ENCODE measurements around the gene OR52N2. TPM values are rescaled to one million over a fixed set of nuclear protein-coding genes. Genes with fewer than 3 reads are reported as not detected.

OR52N2 gene
- total RNA-seq, 1 experiment from 2014 or later, result not detected

DNA sequence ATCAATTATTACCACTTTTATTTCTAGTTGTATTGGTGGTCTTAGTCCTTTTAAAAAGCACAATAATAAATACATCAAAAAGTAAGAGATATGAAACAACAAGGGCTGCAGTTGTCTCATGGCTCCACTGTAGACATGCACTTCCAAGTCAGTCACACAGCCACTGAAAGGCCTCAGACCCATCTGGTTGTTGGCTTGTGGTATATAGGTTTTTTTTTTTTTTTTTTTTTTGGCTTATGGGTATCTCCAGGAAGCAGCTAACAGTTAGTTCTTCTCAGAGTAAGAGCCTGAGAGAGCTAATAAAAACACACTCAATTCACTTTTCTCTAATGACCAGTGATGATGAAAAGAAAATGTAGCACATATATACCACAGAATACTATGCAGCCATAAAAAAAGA is 39.0 kb downstream of the OR52N2 start:
- H3K4me3 Mint-ChIP-seq (ENCODE audit: low read depth, unreplicated experiment), result no peak overlapping the region
- H3K27ac Mint-ChIP-seq (ENCODE audit: unreplicated experiment), result no peak overlapping the region
- no peaks in the 10 kb centered on the region for H3K36me3 Mint-ChIP-seq (ENCODE audit: insufficient read depth, unreplicated experiment)

DNA sequence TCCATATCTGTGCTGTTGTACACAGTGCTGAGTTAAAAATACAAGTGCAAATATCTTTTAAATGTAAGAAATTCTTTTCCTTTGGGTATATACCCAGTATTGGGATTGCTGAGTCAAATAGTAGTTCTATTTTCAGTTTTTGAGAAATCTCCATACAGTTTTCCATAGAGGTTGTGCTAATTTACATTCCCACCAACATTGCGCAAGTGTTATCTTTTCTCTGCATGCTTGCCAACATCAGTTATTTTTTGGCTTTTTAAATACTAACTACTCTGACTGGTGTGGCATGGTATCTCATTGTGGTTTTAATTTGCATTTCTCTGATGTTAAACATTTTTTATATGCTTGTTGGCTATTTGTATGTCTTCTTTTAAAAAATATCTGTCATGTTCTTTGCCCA is 42.3 kb downstream of the OR52N2 start:
- Mint-ChIP-seq H3K9me3 (ENCODE audit: low read depth, unreplicated experiment) (peaks cover 6% of the 10 kb centered on the region), H3K4me3 (ENCODE audit: low read depth, unreplicated experiment) (no peak overlapping the region), H3K36me3 (ENCODE audit: insufficient read depth, unreplicated experiment) (no peaks in the 10 kb centered on the region), H3K4me1 (ENCODE audit: low read depth, unreplicated experiment) (no peaks in the 10 kb centered on the region), H3K27ac (ENCODE audit: unreplicated experiment) (no peak overlapping the region), H3K27me3 (ENCODE audit: unreplicated experiment) (no peaks in the 10 kb centered on the region)
- CTCF ChIA-PET, result no interaction called here
- intact Hi-C loops (cut with micrococcal nuclease; ENCODE audit: unreplicated experiment), result no loop called here
- BruUV-seq (replicated peaks), result no TSS peak
- no peak for DNase-seq
- TF ChIP-seq, protein P1, sequence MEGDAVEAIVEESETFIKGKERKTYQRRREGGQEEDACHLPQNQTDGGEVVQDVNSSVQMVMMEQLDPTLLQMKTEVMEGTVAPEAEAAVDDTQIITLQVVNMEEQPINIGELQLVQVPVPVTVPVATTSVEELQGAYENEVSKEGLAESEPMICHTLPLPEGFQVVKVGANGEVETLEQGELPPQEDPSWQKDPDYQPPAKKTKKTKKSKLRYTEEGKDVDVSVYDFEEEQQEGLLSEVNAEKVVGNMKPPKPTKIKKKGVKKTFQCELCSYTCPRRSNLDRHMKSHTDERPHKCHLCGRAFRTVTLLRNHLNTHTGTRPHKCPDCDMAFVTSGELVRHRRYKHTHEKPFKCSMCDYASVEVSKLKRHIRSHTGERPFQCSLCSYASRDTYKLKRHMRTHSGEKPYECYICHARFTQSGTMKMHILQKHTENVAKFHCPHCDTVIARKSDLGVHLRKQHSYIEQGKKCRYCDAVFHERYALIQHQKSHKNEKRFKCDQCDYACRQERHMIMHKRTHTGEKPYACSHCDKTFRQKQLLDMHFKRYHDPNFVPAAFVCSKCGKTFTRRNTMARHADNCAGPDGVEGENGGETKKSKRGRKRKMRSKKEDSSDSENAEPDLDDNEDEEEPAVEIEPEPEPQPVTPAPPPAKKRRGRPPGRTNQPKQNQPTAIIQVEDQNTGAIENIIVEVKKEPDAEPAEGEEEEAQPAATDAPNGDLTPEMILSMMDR (IDR thresholded peaks at IDR 0.05; ENCODE audit: unreplicated experiment), result no peak

More for the DNA sequence above, 39.0 kb downstream of the OR52N2 start:
- BruUV-seq (replicated peaks), result no TSS peak
- intact Hi-C loops (cut with micrococcal nuclease; ENCODE audit: unreplicated experiment), result no loop called here
- no peak for DNase-seq
- no peaks in the 10 kb centered on the region for H3K4me1 Mint-ChIP-seq (ENCODE audit: low read depth, unreplicated experiment)
- TF ChIP-seq, protein P1 (IDR thresholded peaks at IDR 0.05; ENCODE audit: unreplicated experiment), result no peak
- CTCF ChIA-PET, result no interaction called here
- H3K27me3 Mint-ChIP-seq (ENCODE audit: unreplicated experiment), result no peaks in the 10 kb centered on the region
- peaks cover 2% of the 10 kb centered on the region for H3K9me3 Mint-ChIP-seq (ENCODE audit: low read depth, unreplicated experiment)

DNA sequence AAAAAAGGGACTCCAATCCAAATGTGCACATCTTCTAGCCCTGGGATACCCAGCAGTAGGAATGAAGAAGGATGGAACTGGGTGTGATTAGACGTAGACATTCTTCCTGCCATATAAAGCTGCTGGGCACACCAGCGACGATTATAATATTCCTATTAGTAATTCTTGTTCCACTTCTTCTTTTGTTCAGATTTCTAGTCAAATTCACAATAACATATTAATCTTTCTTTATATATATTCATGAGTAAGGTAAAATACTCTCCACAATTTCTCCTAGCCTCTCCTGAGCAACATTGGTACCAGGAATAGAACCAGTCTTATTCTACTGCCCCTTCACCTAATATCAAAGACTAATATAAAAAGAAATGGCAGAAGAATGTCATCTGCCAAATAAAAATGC is 48.9 kb downstream of the OR52N2 start, which contains the start of gene OR52E8:
Gene OR52E8, minus strand, starts transcription at position 101 of the 400 bp plus-strand sequence. Its CDS starts 0 bp downstream, at position 101.
- H3K27ac Mint-ChIP-seq (ENCODE audit: unreplicated experiment), result no peak within 1 kb of the TSS
- no peaks in the 10 kb centered on the region for H3K4me1 Mint-ChIP-seq (ENCODE audit: low read depth, unreplicated experiment)
- no TSS peak for BruUV-seq (replicated peaks)
- intact Hi-C loops (cut with micrococcal nuclease; ENCODE audit: unreplicated experiment), result no loop called here
- CTCF ChIA-PET, result no interaction called here
- no peaks in the 10 kb centered on the region for H3K27me3 Mint-ChIP-seq (ENCODE audit: unreplicated experiment)
- peaks cover 13% of the 10 kb centered on the region for H3K9me3 Mint-ChIP-seq (ENCODE audit: low read depth, unreplicated experiment)
- no peaks in the 10 kb centered on the region for H3K36me3 Mint-ChIP-seq (ENCODE audit: insufficient read depth, unreplicated experiment)
- H3K4me3 Mint-ChIP-seq (ENCODE audit: low read depth, unreplicated experiment), result no peak within 1 kb of the TSS
- no peak for DNase-seq
- TF ChIP-seq, protein P1 (IDR thresholded peaks at IDR 0.05; ENCODE audit: unreplicated experiment), result no peak

DNA sequence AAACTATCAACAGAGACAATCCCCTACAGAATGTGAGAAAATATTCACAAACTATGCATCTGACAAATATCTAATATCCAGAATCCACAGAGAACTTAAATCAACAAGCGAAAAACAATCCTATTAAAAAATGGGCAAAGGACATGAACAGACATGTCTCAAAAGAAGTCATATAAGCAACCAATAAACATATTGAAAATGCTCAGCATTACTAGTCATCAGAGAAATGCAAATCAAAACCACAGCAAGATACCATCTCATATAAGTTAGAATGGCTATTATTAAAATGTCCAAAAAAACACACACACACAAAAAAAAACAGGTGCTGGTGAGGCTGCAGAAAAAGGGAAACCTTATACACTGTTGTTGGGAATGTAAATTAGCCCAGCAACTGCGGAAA is 57.1 kb downstream of the OR52N2 start:
- H3K27ac Mint-ChIP-seq (ENCODE audit: unreplicated experiment), result no peak overlapping the region

More for the DNA sequence above, 57.1 kb downstream of the OR52N2 start:
- H3K27me3 Mint-ChIP-seq (ENCODE audit: unreplicated experiment), result no peaks in the 10 kb centered on the region
- intact Hi-C loops (cut with micrococcal nuclease; ENCODE audit: unreplicated experiment), result no loop called here
- no peaks in the 10 kb centered on the region for H3K36me3 Mint-ChIP-seq (ENCODE audit: insufficient read depth, unreplicated experiment)
- H3K4me1 Mint-ChIP-seq (ENCODE audit: low read depth, unreplicated experiment), result no peaks in the 10 kb centered on the region
- no peak overlapping the region for H3K4me3 Mint-ChIP-seq (ENCODE audit: low read depth, unreplicated experiment)
- no TSS peak for BruUV-seq (replicated peaks)
- peaks cover 2% of the 10 kb centered on the region for H3K9me3 Mint-ChIP-seq (ENCODE audit: low read depth, unreplicated experiment)
- CTCF ChIA-PET, result no interaction called here
- DNase-seq, result no peak
- TF ChIP-seq, protein P1 (IDR thresholded peaks at IDR 0.05; ENCODE audit: unreplicated experiment), result no peak

Other genes with a start within 250 kb of the OR52N2 start
- gene OR52B6, start 228.0 kb upstream of the OR52N2 start, total RNA-seq (2022), result not detected in 2 replicates
- 0.80 and 2.8 TPM in 2 replicates for gene TRIM6, start 212.3 kb upstream of the OR52N2 start, total RNA-seq (2022)
- 9.9 and 13.1 TPM in 2 replicates for gene TRIM34, start 183.9 kb upstream of the OR52N2 start, total RNA-seq (2022)
- gene TRIM5, start 123.8 kb upstream of the OR52N2 start, total RNA-seq (2022), result 36.8 and 44.1 TPM in 2 replicates
- gene TRIM22, start 119.1 kb upstream of the OR52N2 start, total RNA-seq (2022), result 11.5 and 37.8 TPM in 2 replicates
- gene OR56B1, start 72.5 kb upstream of the OR52N2 start, total RNA-seq (2022), result not detected in 2 replicates
- gene OR52N4, start 54.7 kb upstream of the OR52N2 start, total RNA-seq (2022), result not detected in 2 replicates
- not detected in 2 replicates for gene OR52N5, start 25.6 kb upstream of the OR52N2 start, total RNA-seq (2022)
- not detected in 2 replicates for gene OR52N1, start 17.7 kb upstream of the OR52N2 start, total RNA-seq (2022)
- gene OR52E6, start 33.0 kb downstream of the OR52N2 start, total RNA-seq (2022), result not detected in 2 replicates
- gene OR52E8, start 48.8 kb downstream of the OR52N2 start, total RNA-seq (2022), result not detected in 2 replicates
- gene OR52E4, start 71.7 kb downstream of the OR52N2 start, total RNA-seq (2022), result not detected in 2 replicates
- not detected in 2 replicates for gene OR52E5, start 84.3 kb downstream of the OR52N2 start, total RNA-seq (2022)
- gene OR56A3, start 133.3 kb downstream of the OR52N2 start, total RNA-seq (2022), result not detected in 2 replicates
- gene OR56A5, start 159.6 kb downstream of the OR52N2 start, total RNA-seq (2022), result not detected in 2 replicates
- gene OR52L1, start 178.1 kb downstream of the OR52N2 start, total RNA-seq (2022), result not detected in 2 replicates
- gene OR56A4, start 198.0 kb downstream of the OR52N2 start, total RNA-seq (2022), result 0.26 TPM in 1 of 2 replicates, not detected in the other
- not detected in 2 replicates for gene OR56A1, start 221.8 kb downstream of the OR52N2 start, total RNA-seq (2022)

All from Calu3 (cell line).